Testis (tissue), 3 donors: Measurements from ENCODE around the gene HDC. TPM values are rescaled to one million over a fixed set of nuclear protein-coding genes. Genes with fewer than 3 reads are reported as not detected.

Experiments used
- DNase-seq: peaks from one replicate; pipeline ENCODE4 v3.0.0-alpha.2; 2019
- H3K27ac ChIP-seq, 2 donors: fragments of 200-600 bp; sonication (generic); one replicate each; pipeline ENCODE4 v1.5.1; 2019
- H3K27me3 ChIP-seq: fragments of 200-600 bp; sonication (generic); one replicate; pipeline ENCODE4 v1.5.1; 2019
- H3K36me3 ChIP-seq: fragments of 200-600 bp; sonication (generic); one replicate; pipeline ENCODE4 v1.5.1; 2017; ENCODE audit warnings: low read depth; ENCODE audit errors: missing control alignments
- H3K4me1 ChIP-seq: fragments of 200-600 bp; sonication (generic); one replicate; pipeline ENCODE4 v1.5.1; 2019
- H3K4me3 ChIP-seq, 2 donors: fragments of 200-600 bp; sonication (generic); one replicate each; pipeline ENCODE4 v1.5.1; 2017 to 2019
- H3K9me3 ChIP-seq: fragments of 200-600 bp; sonication (generic); one replicate; pipeline ENCODE4 v1.5.1; 2017
- POLR2A ChIP-seq: fragments of 450-650 bp; IDR thresholded peaks from one replicate; pipeline ENCODE4 v1.6.1; 2017; ENCODE audit warnings: antibody characterized with exemption, mild to moderate bottlenecking, moderate library complexity
- WGBS, 2 donors: methylation state at CpG; one replicate each; pipeline ENCODE4 v1.1.5; 2018; 5-methylcytosine and 5-hydroxymethylcytosine counted together
- intact Hi-C: fragments of 100-400 bp; cut with DNase I; formaldehyde crosslinking; loops from one replicate; pipeline ENCODE4 v1.15.1; 2023; ENCODE audit warnings: low total_unique reads
- polyA plus RNA-seq: library from polyadenylated mRNA; stranded (reverse); fragments of 350-450 nt; fragmentation: Illumina TruSeq; extraction: RNeasy Lipid Tissue Mini Kit (QIAGEN cat#74804); gene quantifications from one replicate; pipeline ENCODE4 v1.2.3, GENCODE V29; 2014; ENCODE audit warnings: low read depth, low replicate concordance; ENCODE audit not compliant: insufficient read depth
- total RNA-seq, 2 donors: library from RNA; depleted of rRNA; stranded (reverse); fragments of >200 nt; gene quantifications; one replicate each; pipeline ENCODE4 v1.2.3, GENCODE V29; 2016
- TF ChIP-seq, protein P1 (sequence below), 3 experiments: fragments of 450-650 bp in 2 of 3; fragments of 200-600 bp in 1 of 3; sonication (generic) in 1 of 3; IDR thresholded peaks; one replicate each; pipeline ENCODE4 v1.5.1; 2016 to 2019; ENCODE audit warnings: antibody characterized with exemption in 3 of 3, mild to moderate bottlenecking in 2 of 3, moderate library complexity in 1 of 3

The HDC gene
- total and polyA plus RNA-seq, 3 donors from 2014 or later = 1.6 to 11.9 (median 5.8) TPM

DNA sequence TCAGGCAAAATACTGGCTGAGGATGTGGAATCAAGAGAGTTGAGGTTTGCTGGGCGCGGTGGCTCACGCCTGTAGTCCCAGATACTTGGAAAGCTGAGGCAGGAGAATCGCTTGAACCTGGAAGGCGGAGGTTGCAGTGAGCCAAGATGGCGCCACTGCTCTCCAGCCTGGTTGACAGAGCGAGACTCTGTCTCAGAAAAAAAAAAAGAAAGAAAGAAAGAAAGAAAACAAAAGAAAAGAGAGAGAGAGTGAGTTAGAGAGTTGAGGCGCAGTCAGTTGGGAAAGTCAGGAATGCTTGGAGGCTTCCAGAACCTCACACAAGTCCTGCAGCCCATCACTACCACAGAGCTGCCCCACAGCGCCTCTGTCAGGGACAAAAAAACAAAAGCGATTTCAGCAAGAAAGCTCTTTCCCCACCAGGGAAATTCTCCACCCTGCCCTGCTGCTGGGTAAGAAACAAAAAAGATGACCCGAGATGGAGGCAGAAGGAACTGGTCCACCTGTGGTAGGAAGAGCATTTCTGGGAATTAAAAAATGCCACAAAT lies 13.8 kb downstream of the HDC start:
- Histone ChIP-seq H3K27me3 (no peaks in the 10 kb centered on the region), H3K36me3 (no peaks in the 10 kb centered on the region), H3K27ac (no peak overlapping the region), H3K4me1 (no peaks in the 10 kb centered on the region), H3K4me3 (no peak overlapping the region), H3K9me3 (no peaks in the 10 kb centered on the region)
- intact Hi-C loops = no loop called here
- no peak for DNase-seq
- TF ChIP-seq, protein P1, sequence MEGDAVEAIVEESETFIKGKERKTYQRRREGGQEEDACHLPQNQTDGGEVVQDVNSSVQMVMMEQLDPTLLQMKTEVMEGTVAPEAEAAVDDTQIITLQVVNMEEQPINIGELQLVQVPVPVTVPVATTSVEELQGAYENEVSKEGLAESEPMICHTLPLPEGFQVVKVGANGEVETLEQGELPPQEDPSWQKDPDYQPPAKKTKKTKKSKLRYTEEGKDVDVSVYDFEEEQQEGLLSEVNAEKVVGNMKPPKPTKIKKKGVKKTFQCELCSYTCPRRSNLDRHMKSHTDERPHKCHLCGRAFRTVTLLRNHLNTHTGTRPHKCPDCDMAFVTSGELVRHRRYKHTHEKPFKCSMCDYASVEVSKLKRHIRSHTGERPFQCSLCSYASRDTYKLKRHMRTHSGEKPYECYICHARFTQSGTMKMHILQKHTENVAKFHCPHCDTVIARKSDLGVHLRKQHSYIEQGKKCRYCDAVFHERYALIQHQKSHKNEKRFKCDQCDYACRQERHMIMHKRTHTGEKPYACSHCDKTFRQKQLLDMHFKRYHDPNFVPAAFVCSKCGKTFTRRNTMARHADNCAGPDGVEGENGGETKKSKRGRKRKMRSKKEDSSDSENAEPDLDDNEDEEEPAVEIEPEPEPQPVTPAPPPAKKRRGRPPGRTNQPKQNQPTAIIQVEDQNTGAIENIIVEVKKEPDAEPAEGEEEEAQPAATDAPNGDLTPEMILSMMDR (IDR thresholded peaks at IDR 0.05) = no peak
- TF ChIP-seq POLR2A = no peak
- 70 to 81% methylated on average over 11 of the region's 11 CpGs for WGBS, 2 donors

GRCh38 chr15:50250760-50251394 lies 14.6 kb downstream of the HDC start:
- no peak overlapping the region for H3K27ac ChIP-seq
- no peak overlapping the region for H3K4me3 ChIP-seq
- intact Hi-C loops = no loop called here
- no peaks in the 10 kb centered on the region for H3K36me3 ChIP-seq
- no peak for DNase-seq
- TF ChIP-seq POLR2A = no peak
- TF ChIP-seq, protein P1 (IDR thresholded peaks at IDR 0.05) = no peak
- H3K27me3 ChIP-seq = no peaks in the 10 kb centered on the region
- no peaks in the 10 kb centered on the region for H3K4me1 ChIP-seq
- H3K9me3 ChIP-seq = no peaks in the 10 kb centered on the region
- 73 to 75% methylated on average over 6 of the region's 6 CpGs for WGBS, 2 donors

DNA sequence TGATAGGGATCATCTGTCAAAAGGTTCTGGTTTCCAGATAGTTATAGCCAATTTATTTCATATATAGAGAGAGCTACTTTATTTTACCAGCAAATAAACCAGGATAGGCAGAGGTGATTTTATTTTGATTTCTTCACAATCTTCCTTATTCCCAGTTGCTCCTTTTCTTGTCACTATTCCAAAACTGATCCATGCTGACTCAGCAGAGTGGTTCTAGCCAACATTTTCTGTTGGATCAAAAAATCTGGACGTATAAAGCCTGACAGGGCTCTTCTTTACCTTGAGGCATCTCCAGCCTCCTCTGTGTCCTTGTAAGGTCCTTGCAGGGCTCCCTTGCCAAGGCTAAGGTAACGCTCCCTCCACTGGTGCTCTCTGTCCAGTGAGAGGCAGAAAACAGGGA lies 15.8 kb downstream of the HDC start:
- 58 to 62% methylated on average over 2 of the region's 2 CpGs for WGBS, 2 donors

DNA sequence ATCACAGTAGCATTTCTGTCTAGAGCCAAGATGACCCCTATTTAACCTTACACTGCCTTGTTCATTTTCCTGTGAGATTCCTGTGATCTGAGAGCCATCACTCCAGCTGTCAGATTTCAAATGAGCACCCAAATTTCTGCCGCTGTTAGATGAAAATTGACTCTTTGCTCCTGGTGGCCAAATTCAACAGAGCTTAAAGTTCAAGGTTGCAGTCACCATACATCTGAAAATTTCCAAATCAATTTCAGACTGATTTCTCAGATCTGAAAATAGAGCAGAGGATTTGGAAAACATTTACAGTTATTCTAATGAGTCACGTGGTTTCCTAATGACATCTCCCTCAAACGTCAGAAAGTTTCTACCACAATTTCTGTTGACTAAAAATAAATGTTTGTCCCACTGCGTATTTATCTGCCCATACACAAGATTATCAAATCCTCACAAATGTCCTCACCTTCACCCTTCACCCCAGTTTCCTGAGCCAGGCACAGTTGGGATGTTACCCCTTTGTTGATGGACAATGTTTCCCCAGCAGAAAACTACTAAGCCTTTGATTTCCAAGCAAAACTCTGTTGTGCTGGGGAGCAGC lies 16.4 kb downstream of the HDC start:
- DNase-seq = no peak
- intact Hi-C loops = no loop called here
- no peaks in the 10 kb centered on the region for H3K9me3 ChIP-seq
- H3K4me3 ChIP-seq = no peak overlapping the region
- 63 to 66% methylated on average over 4 of the region's 4 CpGs for WGBS, 2 donors
- TF ChIP-seq, protein P1 (IDR thresholded peaks at IDR 0.05) = no peak
- TF ChIP-seq POLR2A = no peak
- no peaks in the 10 kb centered on the region for H3K36me3 ChIP-seq
- no peaks in the 10 kb centered on the region for H3K4me1 ChIP-seq
- H3K27me3 ChIP-seq = no peaks in the 10 kb centered on the region
- no peak overlapping the region for H3K27ac ChIP-seq

More for the DNA sequence above, 15.8 kb downstream of the HDC start:
- H3K4me3 ChIP-seq = no peak overlapping the region
- H3K9me3 ChIP-seq = no peaks in the 10 kb centered on the region
- intact Hi-C loops = no loop called here
- no peaks in the 10 kb centered on the region for H3K36me3 ChIP-seq
- no peaks in the 10 kb centered on the region for H3K27me3 ChIP-seq
- no peaks in the 10 kb centered on the region for H3K4me1 ChIP-seq
- H3K27ac ChIP-seq = no peak overlapping the region
- TF ChIP-seq, protein P1 (IDR thresholded peaks at IDR 0.05) = no peak
- no peak for TF ChIP-seq POLR2A
- DNase-seq = no peak
